HG03095 (cell line): ENCODE data around the gene POLE4.

Experiments used
- ATAC-seq: cut with Tn5 transposase; IDR thresholded peaks from one replicate; pipeline ENCODE4 v1.9.1; 2021; ENCODE audit warnings: moderate library complexity; ENCODE audit not compliant: unreplicated experiment

POLE4 gene

GRCh38 chr2:74985978-74986609, 27.7 kb downstream of the POLE4 start:
- ATAC-seq = no peak

- ATAC-seq = no peak
Observed at GRCh38 chr2:74991977-74992376, 33.5 kb downstream of the POLE4 start.

- no peak for ATAC-seq
Observed at GRCh38 chr2:74999468-74999867, 41.0 kb downstream of the POLE4 start.

GRCh38 chr2:75002007-75002406, 43.6 kb downstream of the POLE4 start:
- ATAC-seq = no peak

DNA sequence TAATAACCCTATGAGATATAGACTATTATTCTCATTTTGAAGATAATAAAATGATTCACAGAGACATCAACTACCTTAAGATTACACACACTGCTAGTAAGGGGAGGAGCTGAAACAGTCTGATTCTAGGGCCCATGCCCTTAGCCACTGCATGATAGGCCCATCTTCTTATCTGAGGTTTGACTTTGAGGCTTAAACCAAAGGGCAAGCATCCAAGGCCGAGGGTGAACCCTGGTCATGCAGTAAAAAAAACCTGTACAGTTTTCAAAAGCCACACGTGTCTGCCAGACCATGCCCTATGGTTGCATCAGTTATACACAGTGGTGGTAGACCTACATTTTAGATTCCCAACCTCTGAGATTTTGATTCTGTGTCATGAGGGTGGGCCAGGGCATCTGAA, 44.8 kb downstream of the POLE4 start:
- no peak for ATAC-seq

DNA sequence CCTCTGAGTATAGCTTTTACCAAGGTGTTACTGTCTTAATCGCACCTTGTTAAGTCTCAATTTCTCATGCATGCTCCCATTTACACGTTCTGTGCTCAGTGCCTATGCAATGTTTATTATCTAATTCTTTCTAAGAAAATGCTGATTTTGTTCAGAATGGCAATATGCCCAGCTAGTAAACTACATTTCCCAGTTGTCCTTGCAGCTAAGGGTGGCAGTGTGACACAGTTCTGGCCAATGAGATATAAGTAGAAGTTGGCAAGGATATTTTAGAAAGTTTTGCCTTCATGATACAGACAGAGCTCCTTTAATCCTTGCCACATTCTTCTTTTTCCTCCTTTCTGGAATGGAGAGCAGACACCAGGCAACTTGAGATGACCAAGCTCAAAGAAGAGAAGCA, 45.3 kb downstream of the POLE4 start:
- no peak for ATAC-seq

- no peak for ATAC-seq
Observed at GRCh38 chr2:75006041-75006440, 47.6 kb downstream of the POLE4 start.

- no peak for ATAC-seq
Observed at GRCh38 chr2:75007061-75007460, 48.6 kb downstream of the POLE4 start.

- no peak for ATAC-seq
Observed at GRCh38 chr2:75007819-75008218, 49.4 kb downstream of the POLE4 start.

- no peak for ATAC-seq
Observed at GRCh38 chr2:75010571-75010970, 52.1 kb downstream of the POLE4 start.

DNA sequence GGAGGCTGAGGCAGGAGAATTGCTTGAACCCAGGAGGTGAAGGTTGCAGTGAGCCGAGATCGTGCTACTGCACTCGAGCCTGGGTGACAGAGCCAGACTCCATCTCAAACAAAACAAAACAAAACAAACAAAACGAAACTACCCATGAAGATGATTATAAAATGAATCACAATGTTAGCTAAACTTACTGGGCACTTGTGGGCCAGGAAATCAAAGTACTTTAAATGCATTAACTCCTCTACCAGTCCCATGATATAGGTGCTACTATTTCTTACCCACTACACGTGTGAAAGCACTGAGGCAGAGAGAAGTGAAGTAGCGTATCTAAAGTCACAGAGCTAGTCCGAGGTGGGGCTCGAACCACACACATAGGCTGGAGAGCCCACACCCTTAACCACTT, 53.6 kb downstream of the POLE4 start:
- no peak for ATAC-seq

DNA sequence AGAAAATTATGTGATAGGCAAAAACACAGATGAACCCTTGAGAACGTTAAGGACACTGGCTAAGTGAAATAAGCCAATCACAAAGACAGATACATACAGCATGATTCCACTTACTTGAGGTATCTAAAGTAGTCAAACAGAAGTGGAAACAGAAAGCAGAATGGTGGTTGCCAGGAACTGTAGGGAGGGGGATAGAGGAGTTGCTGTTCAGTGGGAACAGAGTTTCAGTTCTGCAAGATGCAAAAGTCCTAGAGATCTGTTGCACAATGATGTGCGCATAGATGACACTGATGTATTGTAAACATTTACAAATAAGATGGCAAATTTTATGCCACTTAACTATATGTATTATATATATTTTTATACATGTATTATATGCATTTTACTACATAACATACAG, 59.7 kb downstream of the POLE4 start:
- ATAC-seq = no peak
